Fibroblast of pulmonary artery (primary cell): ENCODE data around the gene CDH23.
A peak's percentile ranks its signal among the peaks of the same experiment; 100 is the strongest.

ENCODE experiments used
- DNase-seq: peaks from one replicate; pipeline ENCODE4 v3.0.0-alpha.2; 2010; ENCODE audit warnings: low read depth
- H3K4me3 ChIP-seq: replicated peaks from 2 replicates; pipeline ENCODE4 v1.5.1; 2011; ENCODE audit warnings: low read depth, mild to moderate bottlenecking, control low read depth, low read length, moderate library complexity
- CTCF ChIP-seq: IDR thresholded peaks from 2 replicates; pipeline ENCODE4 v1.5.1; 2011; ENCODE audit warnings: mild to moderate bottlenecking, control low read depth, low read length, inconsistent platforms; ENCODE audit errors: missing control alignments

CDH23 gene

GRCh38 chr10:71708301-71708703 is 311.6 kb downstream of the CDH23 start:
- peak; percentile 85 for TF ChIP-seq CTCF
- H3K4me3 ChIP-seq: no peak overlapping the region
- peak; percentile 42 for DNase-seq

GRCh38 chr10:71708897-71709882 is 312.5 kb downstream of the CDH23 start:
- H3K4me3 ChIP-seq: no peak overlapping the region
- no peak for DNase-seq
- TF ChIP-seq CTCF: no peak

GRCh38 chr10:71710519-71710918 is 313.8 kb downstream of the CDH23 start:
- H3K4me3 ChIP-seq: no peak overlapping the region
- TF ChIP-seq CTCF: no peak
- DNase-seq: no peak

- no peak overlapping the region for H3K4me3 ChIP-seq
- no peak for TF ChIP-seq CTCF
- DNase-seq: no peak
These were observed 314.4 kb downstream of the CDH23 start for GRCh38 chr10:71711052-71711623.

- no peak for DNase-seq
- H3K4me3 ChIP-seq: no peak overlapping the region
- TF ChIP-seq CTCF: no peak
These were observed 315.4 kb downstream of the CDH23 start for GRCh38 chr10:71712170-71712569.

- DNase-seq: no peak
- H3K4me3 ChIP-seq: no peak overlapping the region
- no peak for TF ChIP-seq CTCF
These were observed 315.9 kb downstream of the CDH23 start for GRCh38 chr10:71712572-71713134.
